Parathyroid adenoma (tissue), 2 donors: Measurements from ENCODE around the gene DKKL1.

ENCODE experiments used
- H2AFZ ChIP-seq: fragments of 300-600 bp; sonication (generic); one replicate; pipeline ENCODE4 v1.7.0; 2017; ENCODE audit warnings: antibody characterized with exemption, mild to moderate bottlenecking
- H3K27ac ChIP-seq: fragments of 300-600 bp; sonication (generic); one replicate; pipeline ENCODE4 v1.7.0; 2017
- H3K27me3 ChIP-seq: fragments of 300-600 bp; sonication (generic); one replicate; pipeline ENCODE4 v1.7.0; 2017; ENCODE audit warnings: low read length; ENCODE audit not compliant: control insufficient read depth, insufficient read depth
- H3K36me3 ChIP-seq: fragments of 300-600 bp; sonication (generic); one replicate; pipeline ENCODE4 v1.7.0; 2017; ENCODE audit warnings: low read length; ENCODE audit not compliant: control insufficient read depth, insufficient read depth
- H3K4me1 ChIP-seq: fragments of 300-600 bp; sonication (generic); one replicate; pipeline ENCODE4 v1.7.0; 2017; ENCODE audit warnings: control low read depth
- H3K4me2 ChIP-seq: fragments of 300-600 bp; sonication (generic); one replicate; pipeline ENCODE4 v1.7.0; 2017; ENCODE audit warnings: low read length
- H3K4me3 ChIP-seq: fragments of 300-600 bp; sonication (generic); one replicate; pipeline ENCODE4 v1.7.0; 2017; ENCODE audit warnings: low read depth, low read length
- H3K79me2 ChIP-seq: fragments of 300-600 bp; sonication (generic); one replicate; pipeline ENCODE4 v1.7.0; 2017; ENCODE audit warnings: control low read depth
- H3K9ac ChIP-seq: fragments of 300-600 bp; sonication (generic); one replicate; pipeline ENCODE4 v1.7.0; 2017; ENCODE audit warnings: mild to moderate bottlenecking
- H3K9me3 ChIP-seq: fragments of 300-600 bp; sonication (generic); one replicate; pipeline ENCODE4 v1.7.0; 2017; ENCODE audit warnings: low read length; ENCODE audit not compliant: control insufficient read depth
- CTCF ChIP-seq: fragments of 300-600 bp; sonication (generic); IDR thresholded peaks from one replicate; pipeline ENCODE4 v1.7.0; 2017; ENCODE audit warnings: antibody characterized with exemption, mild to moderate bottlenecking
- donor health status: primary hyperparathyroidism.

Gene DKKL1

GRCh38 chr19:49407079-49407478 lies 43.4 kb downstream of the DKKL1 start:
- Histone ChIP-seq H3K36me3 (no peaks in the 10 kb centered on the region), H3K79me2 (no peaks in the 10 kb centered on the region), H3K9ac (no peak overlapping the region), H3K9me3 (no peaks in the 10 kb centered on the region), H3K27ac (no peak overlapping the region), H3K27me3 (no peaks in the 10 kb centered on the region), H3K4me3 (no peak overlapping the region), H2AFZ (no peak overlapping the region), H3K4me2 (no peak overlapping the region), H3K4me1 (peaks cover 10% of the 10 kb centered on the region)
- TF ChIP-seq CTCF = no peak

GRCh38 chr19:49407482-49408015 lies 43.9 kb downstream of the DKKL1 start:
- no peaks in the 10 kb centered on the region for H3K79me2 ChIP-seq
- H3K4me2 ChIP-seq = no peak overlapping the region
- H3K4me3 ChIP-seq = no peak overlapping the region
- H3K9ac ChIP-seq = no peak overlapping the region
- peaks cover 10% of the 10 kb centered on the region for H3K4me1 ChIP-seq
- no peaks in the 10 kb centered on the region for H3K9me3 ChIP-seq
- no peaks in the 10 kb centered on the region for H3K36me3 ChIP-seq
- no peak overlapping the region for H2AFZ ChIP-seq
- H3K27ac ChIP-seq = no peak overlapping the region
- no peak for TF ChIP-seq CTCF
- H3K27me3 ChIP-seq = no peaks in the 10 kb centered on the region

- no peak for TF ChIP-seq CTCF
- H3K27ac ChIP-seq = no peak overlapping the region
- H3K4me2 ChIP-seq = no peak overlapping the region
- H3K27me3 ChIP-seq = no peaks in the 10 kb centered on the region
- H3K9me3 ChIP-seq = no peaks in the 10 kb centered on the region
- H3K4me1 ChIP-seq = peaks cover 2% of the 10 kb centered on the region
- H3K9ac ChIP-seq = no peak overlapping the region
- H2AFZ ChIP-seq = no peak overlapping the region
- no peaks in the 10 kb centered on the region for H3K79me2 ChIP-seq
- no peak overlapping the region for H3K4me3 ChIP-seq
- no peaks in the 10 kb centered on the region for H3K36me3 ChIP-seq
These were observed 45.3 kb downstream of the DKKL1 start for GRCh38 chr19:49408816-49409440.

GRCh38 chr19:49409441-49410029 lies 45.9 kb downstream of the DKKL1 start:
- Histone ChIP-seq H3K79me2 (no peaks in the 10 kb centered on the region), H3K4me1 (no peaks in the 10 kb centered on the region), H2AFZ (no peak overlapping the region), H3K27ac (no peak overlapping the region), H3K27me3 (no peaks in the 10 kb centered on the region), H3K9me3 (no peaks in the 10 kb centered on the region), H3K36me3 (no peaks in the 10 kb centered on the region), H3K4me2 (no peak overlapping the region), H3K9ac (no peak overlapping the region), H3K4me3 (no peak overlapping the region)
- no peak for TF ChIP-seq CTCF
